GM19452 (cell line): Measurements from ENCODE around the gene BACH1.

Experiments used
- ATAC-seq: cut with Tn5 transposase; IDR thresholded peaks from one replicate; pipeline ENCODE4 v1.9.1; 2021; ENCODE audit not compliant: unreplicated experiment

BACH1 gene

GRCh38 chr21:29313662-29314408, 15.1 kb downstream of the BACH1 start:
- no peak for ATAC-seq

- no peak for ATAC-seq
Measured at GRCh38 chr21:29315131-29315749, 16.5 kb downstream of the BACH1 start.

- ATAC-seq = no peak
Measured at GRCh38 chr21:29316029-29316742, 17.5 kb downstream of the BACH1 start.

GRCh38 chr21:29316806-29317205, 18.1 kb downstream of the BACH1 start:
- ATAC-seq = no peak

GRCh38 chr21:29318354-29318753, 19.6 kb downstream of the BACH1 start:
- no peak for ATAC-seq

- no peak for ATAC-seq
Measured at GRCh38 chr21:29320031-29320430, 21.3 kb downstream of the BACH1 start.

GRCh38 chr21:29321217-29321616, 22.5 kb downstream of the BACH1 start:
- ATAC-seq = no peak

- no peak for ATAC-seq
Measured at GRCh38 chr21:29321932-29322928, 23.5 kb downstream of the BACH1 start.

GRCh38 chr21:29323189-29323588, 24.5 kb downstream of the BACH1 start:
- ATAC-seq = no peak

GRCh38 chr21:29326914-29327554, 28.3 kb downstream of the BACH1 start:
- ATAC-seq = no peak

GRCh38 chr21:29329406-29329805, 30.7 kb downstream of the BACH1 start:
- no peak for ATAC-seq

- ATAC-seq = no peak
Measured at GRCh38 chr21:29330797-29331196, 32.1 kb downstream of the BACH1 start.

- no peak for ATAC-seq
Measured at GRCh38 chr21:29332461-29333362, 34.0 kb downstream of the BACH1 start.

- ATAC-seq = no peak
Measured at GRCh38 chr21:29333406-29333805, 34.7 kb downstream of the BACH1 start.

GRCh38 chr21:29334717-29335428, 36.2 kb downstream of the BACH1 start:
- no peak for ATAC-seq

GRCh38 chr21:29335720-29336119, 37.0 kb downstream of the BACH1 start:
- no peak for ATAC-seq

GRCh38 chr21:29338256-29338655, 39.5 kb downstream of the BACH1 start:
- ATAC-seq = no peak

- no peak for ATAC-seq
Measured at GRCh38 chr21:29340228-29340627, 41.5 kb downstream of the BACH1 start.
